ENCODE measurements around the gene UGGT2.
"Not testable (repeated sequence)": the region's sequence is repeated elsewhere in the genome, so short reads cannot be mapped to it uniquely, and the experiment has no call there.

Gene UGGT2

GRCh38 chr13:95898256-95898655 lies 154.9 kb downstream of the UGGT2 start:
- no peak for DNase-seq (ENCODE audit: low read depth)

- DNase-seq (ENCODE audit: low read depth): no peak
Observed at GRCh38 chr13:95896301-95896700, 156.9 kb downstream of the UGGT2 start.

- no peak for DNase-seq (ENCODE audit: low read depth)
Observed at GRCh38 chr13:95893861-95894260, 159.3 kb downstream of the UGGT2 start.

GRCh38 chr13:95882121-95882520 lies 171.1 kb downstream of the UGGT2 start:
- DNase-seq (ENCODE audit: low read depth): no peak

GRCh38 chr13:95880331-95880730 lies 172.9 kb downstream of the UGGT2 start:
- no peak for DNase-seq (ENCODE audit: low read depth)

- no peak for DNase-seq (ENCODE audit: low read depth)
Observed at GRCh38 chr13:95874286-95874685, 178.9 kb downstream of the UGGT2 start.

GRCh38 chr13:95870421-95870820 lies 182.8 kb downstream of the UGGT2 start:
- DNase-seq (ENCODE audit: low read depth): no peak

- no peak for DNase-seq (ENCODE audit: low read depth)
Observed at GRCh38 chr13:95865080-95865615, 188.1 kb downstream of the UGGT2 start.

- DNase-seq (ENCODE audit: low read depth): no peak
Observed at GRCh38 chr13:95862408-95862807, 190.8 kb downstream of the UGGT2 start.

- no peak for DNase-seq (ENCODE audit: low read depth)
Observed at GRCh38 chr13:95861296-95861695, 191.9 kb downstream of the UGGT2 start.

GRCh38 chr13:95858286-95859075 lies 194.7 kb downstream of the UGGT2 start:
- no peak for DNase-seq (ENCODE audit: low read depth)

- not testable (repeated sequence) for DNase-seq (ENCODE audit: low read depth)
Observed at GRCh38 chr13:95845656-95846055, 207.5 kb downstream of the UGGT2 start.

GRCh38 chr13:95842898-95843297 lies 210.3 kb downstream of the UGGT2 start:
- no peak for DNase-seq (ENCODE audit: low read depth)

- DNase-seq (ENCODE audit: low read depth): no peak
Observed at GRCh38 chr13:95841894-95842293, 211.3 kb downstream of the UGGT2 start.

GRCh38 chr13:95834134-95834765 lies 219.0 kb downstream of the UGGT2 start:
- DNase-seq (ENCODE audit: low read depth): peak; percentile 29

- no peak for DNase-seq (ENCODE audit: low read depth)
Observed at GRCh38 chr13:95833719-95834118, 219.5 kb downstream of the UGGT2 start.

- DNase-seq (ENCODE audit: low read depth): no peak
Observed at GRCh38 chr13:95833126-95833525, 220.1 kb downstream of the UGGT2 start.

- DNase-seq (ENCODE audit: low read depth): no peak
Observed at GRCh38 chr13:95822303-95822702, 230.9 kb downstream of the UGGT2 start.

- DNase-seq (ENCODE audit: low read depth): no peak
Observed at GRCh38 chr13:95814495-95814894, 238.7 kb downstream of the UGGT2 start.

- DNase-seq (ENCODE audit: low read depth): no peak
Observed at GRCh38 chr13:95813139-95813538, 240.1 kb downstream of the UGGT2 start.

GRCh38 chr13:95809429-95809828 lies 243.8 kb downstream of the UGGT2 start:
- no peak for DNase-seq (ENCODE audit: low read depth)

GRCh38 chr13:95805921-95806320 lies 247.3 kb downstream of the UGGT2 start:
- DNase-seq (ENCODE audit: low read depth): no peak

- no peak for DNase-seq (ENCODE audit: low read depth)
Observed at GRCh38 chr13:95801825-95802224, 251.4 kb downstream of the UGGT2 start.

All from activated gamma-delta T cell treated with anti-CD3 and anti-CD28 coated beads, Interleukin-2, amount 50 U/mL, for 16 hours (primary cell).